ENCODE data around the gene DKK3. TPM values are rescaled to one million over a fixed set of nuclear protein-coding genes. Genes with fewer than 3 reads are reported as not detected.

Gene DKK3
- total RNA-seq, 1 experiment from 2014 or later, result 156 TPM

GRCh38 chr11:12032968-12033367 is 24.5 kb upstream of the DKK3 start:
- Mint-ChIP-seq H3K4me1 (ENCODE audit: low read depth, unreplicated experiment) (peaks cover 26% of the 10 kb centered on the region), H3K4me3 (ENCODE audit: unreplicated experiment) (no peak overlapping the region), H3K27me3 (ENCODE audit: insufficient read depth, unreplicated experiment) (no peaks in the 10 kb centered on the region), H3K36me3 (ENCODE audit: insufficient read depth, unreplicated experiment) (no peaks in the 10 kb centered on the region), H3K27ac (ENCODE audit: unreplicated experiment) (no peak overlapping the region), H3K9me3 (ENCODE audit: unreplicated experiment) (peaks cover 9% of the 10 kb centered on the region)
- Histone ChIP-seq H3K4me3 (ENCODE audit: low read depth, low read length) (no peak overlapping the region), H3K27me3 (replicated peaks; ENCODE audit: control insufficient read depth, insufficient read depth, low read length) (no peaks in the 10 kb centered on the region), H3K4me1 (peaks cover 9% of the 10 kb centered on the region; the same call in 1 of the 2 replicates), H3K9me3 (no peaks in the 10 kb centered on the region), H3K36me3 (ENCODE audit: control insufficient read depth, insufficient read depth, low read length) (no peaks in the 10 kb centered on the region)
- ChIA-PET POLR2A (no interaction called here), CTCF (no interaction called here)
- DNase-seq, result no peak
- TF ChIP-seq CTCF (IDR thresholded peaks at IDR 0.05; ENCODE audit: insufficient read depth in 1 of 2, low read depth in 1 of 2, low read length in 1 of 2, severe bottlenecking in 1 of 2, unreplicated experiment in 1 of 2), result no peak
- no TSS peak for BruUV-seq (replicated peaks)
- intact Hi-C loops (cut with micrococcal nuclease; ENCODE audit: unreplicated experiment), result no loop called here

GRCh38 chr11:12031856-12032544 is 23.6 kb upstream of the DKK3 start:
- intact Hi-C loops (cut with micrococcal nuclease; ENCODE audit: unreplicated experiment), result no loop called here
- H3K4me1 Mint-ChIP-seq (ENCODE audit: low read depth, unreplicated experiment), result peaks cover 20% of the 10 kb centered on the region
- Histone ChIP-seq H3K4me3 (ENCODE audit: low read depth, low read length) (no peak overlapping the region), H3K9me3 (no peaks in the 10 kb centered on the region), H3K4me1 (peaks cover 9% of the 10 kb centered on the region; the same call in 1 of the 2 replicates), H3K27me3 (replicated peaks; ENCODE audit: control insufficient read depth, insufficient read depth, low read length) (no peaks in the 10 kb centered on the region), H3K36me3 (ENCODE audit: control insufficient read depth, insufficient read depth, low read length) (no peaks in the 10 kb centered on the region)
- ChIA-PET POLR2A (no interaction called here), CTCF (no interaction called here)
- peak overlapping the region; percentile 63 for H3K27ac Mint-ChIP-seq (ENCODE audit: unreplicated experiment)
- H3K27me3 Mint-ChIP-seq (ENCODE audit: insufficient read depth, unreplicated experiment), result no peaks in the 10 kb centered on the region
- no peaks in the 10 kb centered on the region for H3K36me3 Mint-ChIP-seq (ENCODE audit: insufficient read depth, unreplicated experiment)
- DNase-seq, result no peak
- no peak overlapping the region for H3K4me3 Mint-ChIP-seq (ENCODE audit: unreplicated experiment)
- H3K9me3 Mint-ChIP-seq (ENCODE audit: unreplicated experiment), result peaks cover 10% of the 10 kb centered on the region
- BruUV-seq (replicated peaks), result no TSS peak
- TF ChIP-seq CTCF (IDR thresholded peaks at IDR 0.05; ENCODE audit: insufficient read depth in 1 of 2, low read depth in 1 of 2, low read length in 1 of 2, severe bottlenecking in 1 of 2, unreplicated experiment in 1 of 2), result no peak

GRCh38 chr11:12029738-12030363 is 21.4 kb upstream of the DKK3 start:
- Mint-ChIP-seq H3K27ac (ENCODE audit: unreplicated experiment) (peak overlapping the region; percentile 1), H3K9me3 (ENCODE audit: unreplicated experiment) (peaks cover 26% of the 10 kb centered on the region), H3K4me3 (ENCODE audit: unreplicated experiment) (no peak overlapping the region), H3K36me3 (ENCODE audit: insufficient read depth, unreplicated experiment) (no peaks in the 10 kb centered on the region), H3K27me3 (ENCODE audit: insufficient read depth, unreplicated experiment) (no peaks in the 10 kb centered on the region), H3K4me1 (ENCODE audit: low read depth, unreplicated experiment) (peaks cover 19% of the 10 kb centered on the region)
- Histone ChIP-seq H3K4me3 (ENCODE audit: low read depth, low read length) (no peak overlapping the region), H3K27me3 (replicated peaks; ENCODE audit: control insufficient read depth, insufficient read depth, low read length) (no peaks in the 10 kb centered on the region), H3K9me3 (peaks cover 2% of the 10 kb centered on the region; the same call in 1 of the 2 replicates), H3K4me1 (peaks cover 9% of the 10 kb centered on the region; the same call in 1 of the 2 replicates), H3K36me3 (ENCODE audit: control insufficient read depth, insufficient read depth, low read length) (no peaks in the 10 kb centered on the region)
- peak in 1 of 2 experiments; percentile 23 for DNase-seq
- ChIA-PET CTCF (interaction anchor here (0.5 to 1.3 kb wide), 3 partner anchors 14 to 30 kb away, joined by 3 to 4 read pairs (median 3); partner anchors contain the start of gene DKK3), POLR2A (no interaction called here)
- no peak for TF ChIP-seq CTCF (IDR thresholded peaks at IDR 0.05; ENCODE audit: insufficient read depth in 1 of 2, low read depth in 1 of 2, low read length in 1 of 2, severe bottlenecking in 1 of 2, unreplicated experiment in 1 of 2)
- BruUV-seq (replicated peaks), result no TSS peak
- intact Hi-C loops (cut with micrococcal nuclease; ENCODE audit: unreplicated experiment), result no loop called here
